K562 (cell line): ENCODE data around the gene ATXN7L2. TPM values are rescaled to one million over a fixed set of nuclear protein-coding genes. Genes with fewer than 3 reads are reported as not detected.

ENCODE experiments used
- ATAC-seq: fragments of 200-7000 bp; cut with Tn5 transposase; 3 replicates; pipeline ENCODE4 v1.9.1; 2020; ENCODE audit warnings: moderate library complexity
- BruUV-seq: library from RNA; stranded (reverse); fragments of 400-500 nt; replicated peaks from 2 replicates; lab custom pipeline; 2021; lab: Mats Ljungman, UMichigan
- CTCF ChIA-PET: fragments of 300-600 bp; formaldehyde crosslinking; extraction: SDS; loops from one replicate; lab custom pipeline; 2021; ENCODE audit warnings: low intra/inter-chr PET ratio; lab: Yijun Ruan, JAX
- POLR2A ChIA-PET: fragments of 300-600, 350-650 bp; sonication (Branson Sonifier 250); formaldehyde crosslinking; extraction: SDS; loops from one replicate; lab custom pipeline; 2021; ENCODE audit warnings: antibody characterized with exemption, inconsistent platforms; lab: Yijun Ruan, JAX
- DNase-seq, 4 experiments: peaks; one replicate each; pipeline versions ENCODE4 v3.0.0 to v3.0.0-alpha.2; 2011 to 2018; ENCODE audit warnings: low spot score in 3 of 4, mixed read lengths in 3 of 4; ENCODE audit errors: extremely low read depth in 1 of 4
- FAIRE-seq: peaks from 2 replicates; lab custom pipeline; 2011; peaks lifted over from hg19 to GRCh38; lab: Jason Lieb, UNC
- H2AFZ ChIP-seq: 2 replicates; pipeline ENCODE4 v1.6.0; 2011; ENCODE audit warnings: low read depth, low read length, control low read depth, inconsistent platforms
- H3K27ac ChIP-seq: fragments of 200-600 bp; 3 replicates; pipeline ENCODE4 v1.8.0; 2011; ENCODE audit warnings: low read depth, mild to moderate bottlenecking, control low read depth, inconsistent platforms, low read length, moderate library complexity, mixed read lengths; ENCODE audit errors: extremely low read depth
- H3K27me3 ChIP-seq, 2 experiments: fragments of 300-600 bp in 1 of 2; 2 replicates in 1 of 2; 3 replicates in 1 of 2; pipeline versions ENCODE4 v1.6.0 to v1.8.0; 2011; ENCODE audit warnings: inconsistent platforms in 2 of 2, low read length in 2 of 2, mild to moderate bottlenecking in 1 of 2, mixed read lengths in 1 of 2, moderate library complexity in 1 of 2; ENCODE audit not compliant: control insufficient read depth in 2 of 2, insufficient read depth in 2 of 2
- H3K36me3 ChIP-seq: fragments of 300-600 bp; 3 replicates; pipeline ENCODE4 v1.8.0; 2011; ENCODE audit warnings: mild to moderate bottlenecking, low read length, inconsistent platforms; ENCODE audit not compliant: control insufficient read depth, insufficient read depth
- H3K4me1 ChIP-seq, 2 experiments: fragments of 200-600 bp in 1 of 2; replicated peaks in 1 of 2; 2 replicates in 1 of 2; 3 replicates in 1 of 2; pipeline versions ENCODE4 v1.5.1 to v1.8.0; 2011; ENCODE audit warnings: inconsistent platforms in 2 of 2, low read length in 2 of 2, mild to moderate bottlenecking in 1 of 2, mixed read lengths in 1 of 2, moderate library complexity in 1 of 2; ENCODE audit not compliant: control insufficient read depth in 2 of 2, insufficient read depth in 2 of 2
- H3K4me2 ChIP-seq: 2 replicates; pipeline ENCODE4 v1.6.1; 2011; ENCODE audit warnings: low read length, control low read depth, inconsistent platforms, mixed read lengths; ENCODE audit not compliant: insufficient read depth
- H3K4me3 ChIP-seq: fragments of 200-600 bp; sonication (generic), shearing (Covaris generic); 2 replicates; pipeline ENCODE4 v1.5.1; 2016; ENCODE audit warnings: control low read depth, inconsistent platforms
- H3K79me2 ChIP-seq: fragments of 200-600 bp; 3 replicates; pipeline ENCODE4 v1.8.0; 2011; ENCODE audit warnings: low read length, inconsistent platforms; ENCODE audit not compliant: control insufficient read depth, insufficient read depth
- H3K9ac ChIP-seq, 2 experiments: 2 replicates each; pipeline versions ENCODE4 v1.6.0 to v1.6.1; 2011; ENCODE audit warnings: low read depth in 2 of 2, low read length in 2 of 2, control low read depth in 1 of 2, inconsistent platforms in 1 of 2, mild to moderate bottlenecking in 1 of 2, mixed read lengths in 1 of 2; ENCODE audit not compliant: insufficient read depth in 1 of 2
- H3K9me1 ChIP-seq: one replicate; pipeline ENCODE4 v1.6.0; 2011; ENCODE audit warnings: inconsistent platforms, mild to moderate bottlenecking, low read length, moderate library complexity; ENCODE audit not compliant: control insufficient read depth, insufficient read depth
- H3K9me3 ChIP-seq: replicated peaks from 2 replicates; pipeline ENCODE4 v1.5.1; 2011; ENCODE audit warnings: low read depth, low read length, inconsistent platforms; ENCODE audit not compliant: control insufficient read depth, insufficient read depth
- H4K20me1 ChIP-seq: replicated peaks from 2 replicates; pipeline ENCODE4 v1.6.1; 2011; ENCODE audit warnings: low read length, inconsistent platforms, mixed read lengths; ENCODE audit not compliant: control insufficient read depth, insufficient read depth
- ARNT ChIP-seq, 2 experiments: fragments of 450-650 bp; IDR thresholded peaks; 2 replicates each; pipeline ENCODE4 v1.6.1; 2016; ENCODE audit warnings: mild to moderate bottlenecking in 1 of 2
- BRF1 ChIP-seq: IDR thresholded peaks from 3 replicates; pipeline ENCODE4 v1.6.1; 2011; ENCODE audit warnings: borderline replicate concordance, mild to moderate bottlenecking; ENCODE audit not compliant: insufficient read length; ENCODE audit errors: extremely low read depth
- HNRNPUL1 ChIP-seq: fragments of 200-400 bp; formaldehyde crosslinking; IDR thresholded peaks from 2 replicates; pipeline ENCODE4 v1.6.1; 2017; ENCODE audit warnings: low read length
- KDM1A ChIP-seq, 2 experiments: fragments of 450-650 bp; IDR thresholded peaks; 2 replicates each; pipeline ENCODE4 v1.6.1; 2016; ENCODE audit warnings: mild to moderate bottlenecking in 2 of 2
- LEF1 ChIP-seq: fragments of 450-650 bp; IDR thresholded peaks from 2 replicates; pipeline ENCODE4 v1.6.1; 2016; ENCODE audit warnings: mild to moderate bottlenecking
- MAFF ChIP-seq: IDR thresholded peaks from 2 replicates; pipeline ENCODE4 v1.6.1; 2012; ENCODE audit warnings: low read length, improper control_type of control experiment
- POLR2AphosphoS2 ChIP-seq: IDR thresholded peaks from 2 replicates; pipeline ENCODE4 v1.6.1; 2012; ENCODE audit warnings: low read length, improper control_type of control experiment
- PTTG1 ChIP-seq: fragments of 450-650 bp; IDR thresholded peaks from 2 replicates; pipeline ENCODE4 v1.6.1; 2016; ENCODE audit warnings: low read depth, mild to moderate bottlenecking, missing genetic modification characterization, missing compliant biosample characterization
- RBM17 ChIP-seq: fragments of 200-400 bp; formaldehyde crosslinking; IDR thresholded peaks from 2 replicates; pipeline ENCODE4 v1.6.1; 2017; ENCODE audit warnings: low read depth, mild to moderate bottlenecking, low read length, borderline replicate concordance
- SLC30A9 ChIP-seq: fragments of 250-450 bp; sonication (Bioruptor Pico); IDR thresholded peaks from 2 replicates; pipeline ENCODE4 v1.8.0; 2022; ENCODE audit warnings: mild to moderate bottlenecking, moderate library complexity
- SMAD4 ChIP-seq: fragments of 250-450 bp; sonication (Bioruptor Pico); conservative IDR thresholded peaks from 2 replicates; pipeline ENCODE4 v1.8.0; 2021; ENCODE audit warnings: inconsistent platforms, mild to moderate bottlenecking, moderate library complexity
- TSC22D4 ChIP-seq: fragments of 450-650 bp; IDR thresholded peaks from 2 replicates; pipeline ENCODE4 v1.6.1; 2016; ENCODE audit warnings: missing genetic modification characterization, missing biosample characterization, control low read depth
- ZEB2 ChIP-seq: fragments of 450-650 bp; IDR thresholded peaks from 2 replicates; pipeline ENCODE4 v1.6.1; 2016
- ZNF274 ChIP-seq: IDR thresholded peaks from 2 replicates; pipeline ENCODE4 v1.6.1; 2011; ENCODE audit warnings: low read depth, mild to moderate bottlenecking, low read length, moderate library complexity, borderline replicate concordance
- ZNF384 ChIP-seq: IDR thresholded peaks from 2 replicates; pipeline ENCODE4 v1.6.1; 2012; ENCODE audit warnings: low read depth, low read length, improper control_type of control experiment
- ZSCAN29 ChIP-seq: fragments of 450-650 bp; IDR thresholded peaks from 2 replicates; pipeline ENCODE4 v1.6.1; 2017
- WGBS: fragments of 100-300 bp; shearing (Covaris generic); methylation state at CpG from one replicate; pipeline ENCODE4 v1.1.6; 2016; ENCODE audit warnings: low coverage, mixed read lengths; ENCODE audit not compliant: insufficient coverage; ENCODE audit errors: missing lambda C conversion rate; 5-methylcytosine and 5-hydroxymethylcytosine counted together
- in situ Hi-C: fragments of 300-500 bp; cut with MboI; formaldehyde crosslinking; loops from 4 replicates; pipeline ENCODE4 v1.15.0; 2018; ENCODE audit warnings: inconsistent platforms, mixed read lengths
- intact Hi-C: fragments of 100-400 bp; cut with micrococcal nuclease; formaldehyde crosslinking; loops from 2 replicates; pipeline ENCODE4 v1.14.2; 2022
- polyA plus RNA-seq, 8 experiments: library from polyadenylated mRNA; depleted of rRNA in 4 of 8; stranded (reverse) in 5 of 8; unstranded in 3 of 8; fragments of >200 nt; fragmentation: Nextera tagmentation in 2 of 8; fragmentation: Illumina TruSeq in 1 of 8; extraction: Ambion mirVana in 2 of 8; extraction: Trizol in 1 of 8; gene quantifications; 2 replicates each; pipeline versions ENCODE4 v1.2.1 to v1.2.3, GENCODE V29; 2011 to 2014; ENCODE audit warnings: inconsistent platforms in 1 of 8, missing spikeins in 1 of 8
- total RNA-seq, 7 experiments: library from RNA; depleted of rRNA in 6 of 7; stranded (reverse); fragments of >200 nt in 6 of 7; fragmentation: Illumina TruSeq in 2 of 7; extraction: Trizol in 2 of 7; gene quantifications; 2 replicates each; pipeline versions ENCODE4 v1.2.1 to v1.2.3, GENCODE V29; 2011 to 2021; ENCODE audit warnings: low replicate concordance in 1 of 7
- TF ChIP-seq, protein P1 (sequence below), 2 experiments: IDR thresholded peaks; 2 replicates each; pipeline ENCODE4 v1.6.1; 2012; ENCODE audit warnings: improper control_type of control experiment in 2 of 2, low read depth in 2 of 2, low read length in 2 of 2, borderline replicate concordance in 1 of 2
- TF ChIP-seq, protein P2 (sequence below): fragments of 200-800 bp; sonication (Bioruptor generic); IDR thresholded peaks from 2 replicates; pipeline ENCODE4 v1.6.1; 2017; ENCODE audit warnings: missing genetic modification characterization, missing compliant biosample characterization

ATXN7L2 gene
- total and polyA plus RNA-seq, 9 of the 15 experiments (the other 6 are each of a cell fraction or from before 2014, with no cell fraction given), result 0.21 to 10.4 (median 5.8) TPM

DNA sequence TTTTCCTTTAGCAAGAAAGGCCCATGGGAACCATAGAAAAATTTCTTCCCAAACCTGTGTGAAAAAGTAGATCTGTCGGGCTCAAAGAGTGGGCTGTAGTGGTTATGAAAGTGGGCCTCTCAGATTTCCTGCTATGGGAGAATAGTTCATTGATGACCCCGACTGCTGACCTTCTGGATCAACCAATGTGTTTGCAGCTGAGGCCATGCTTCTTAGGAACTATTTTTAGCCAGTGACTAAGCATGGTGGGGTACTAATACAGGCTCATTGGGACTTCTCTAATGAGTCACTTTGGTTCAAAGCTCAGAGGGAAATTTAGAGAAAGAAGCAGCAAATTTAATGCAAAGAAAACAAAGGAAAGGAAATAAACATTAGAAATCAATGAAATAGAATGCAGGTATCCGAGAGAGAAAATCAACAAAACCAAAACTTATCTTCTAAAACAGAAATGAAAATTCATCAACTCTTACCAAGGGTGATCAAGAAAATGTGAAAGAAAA is 44.9 kb upstream of the ATXN7L2 start:
- in situ Hi-C loops (no loop called here), intact Hi-C loops (no loop called here)
- H3K27me3 ChIP-seq, result no peaks in the 10 kb centered on the region; a peak in 1 of 5 replicates
- H3K36me3 ChIP-seq, result no peaks in the 10 kb centered on the region
- 8% methylated on average over 3 of the region's 3 CpGs for WGBS
- H3K4me1 ChIP-seq, result peaks cover 0 to 15% of the 10 kb centered on the region in 2 experiments; a peak in 3 of 5 replicates
- H3K4me3 ChIP-seq, result no peak overlapping the region
- H3K9me1 ChIP-seq, result no peaks in the 10 kb centered on the region
- ChIA-PET POLR2A (interaction anchor here (1.1 to 1.3 kb wide), 2 partner anchors 9 to 47 kb away, joined by 3 read pairs; no protein-coding TSS in a partner anchor), CTCF (no interaction called here)
- H3K79me2 ChIP-seq, result no peaks in the 10 kb centered on the region
- no peaks in the 10 kb centered on the region for H4K20me1 ChIP-seq
- BruUV-seq, result no TSS peak
- H3K9me3 ChIP-seq, result peaks cover 2% of the 10 kb centered on the region; the same call in 1 of the 2 replicates
- peak; percentile 32 to 78 (median 56) for DNase-seq
- no peak overlapping the region for H3K9ac ChIP-seq
- peak; percentile 87 for ATAC-seq
- peak overlapping the region; percentile 69 for H2AFZ ChIP-seq
- peak overlapping the region; percentile 4; the same call in 1 of the 3 replicates for H3K27ac ChIP-seq
- peak overlapping the region; percentile 1; the same call in 1 of the 2 replicates for H3K4me2 ChIP-seq
- peak; percentile 82 for FAIRE-seq
- TF ChIP-seq, protein P1, sequence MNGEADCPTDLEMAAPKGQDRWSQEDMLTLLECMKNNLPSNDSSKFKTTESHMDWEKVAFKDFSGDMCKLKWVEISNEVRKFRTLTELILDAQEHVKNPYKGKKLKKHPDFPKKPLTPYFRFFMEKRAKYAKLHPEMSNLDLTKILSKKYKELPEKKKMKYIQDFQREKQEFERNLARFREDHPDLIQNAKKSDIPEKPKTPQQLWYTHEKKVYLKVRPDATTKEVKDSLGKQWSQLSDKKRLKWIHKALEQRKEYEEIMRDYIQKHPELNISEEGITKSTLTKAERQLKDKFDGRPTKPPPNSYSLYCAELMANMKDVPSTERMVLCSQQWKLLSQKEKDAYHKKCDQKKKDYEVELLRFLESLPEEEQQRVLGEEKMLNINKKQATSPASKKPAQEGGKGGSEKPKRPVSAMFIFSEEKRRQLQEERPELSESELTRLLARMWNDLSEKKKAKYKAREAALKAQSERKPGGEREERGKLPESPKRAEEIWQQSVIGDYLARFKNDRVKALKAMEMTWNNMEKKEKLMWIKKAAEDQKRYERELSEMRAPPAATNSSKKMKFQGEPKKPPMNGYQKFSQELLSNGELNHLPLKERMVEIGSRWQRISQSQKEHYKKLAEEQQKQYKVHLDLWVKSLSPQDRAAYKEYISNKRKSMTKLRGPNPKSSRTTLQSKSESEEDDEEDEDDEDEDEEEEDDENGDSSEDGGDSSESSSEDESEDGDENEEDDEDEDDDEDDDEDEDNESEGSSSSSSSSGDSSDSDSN (IDR thresholded peaks at IDR 0.05; ENCODE audit: borderline replicate concordance in 1 of 2, low read depth in 2 of 2, low read length in 2 of 2), result no peak
- no peak for TF ChIP-seq ZNF384
- TF ChIP-seq HNRNPUL1, result no peak
- no peak for TF ChIP-seq RBM17
- no peak for TF ChIP-seq POLR2AphosphoS2
- TF ChIP-seq, protein P2, sequence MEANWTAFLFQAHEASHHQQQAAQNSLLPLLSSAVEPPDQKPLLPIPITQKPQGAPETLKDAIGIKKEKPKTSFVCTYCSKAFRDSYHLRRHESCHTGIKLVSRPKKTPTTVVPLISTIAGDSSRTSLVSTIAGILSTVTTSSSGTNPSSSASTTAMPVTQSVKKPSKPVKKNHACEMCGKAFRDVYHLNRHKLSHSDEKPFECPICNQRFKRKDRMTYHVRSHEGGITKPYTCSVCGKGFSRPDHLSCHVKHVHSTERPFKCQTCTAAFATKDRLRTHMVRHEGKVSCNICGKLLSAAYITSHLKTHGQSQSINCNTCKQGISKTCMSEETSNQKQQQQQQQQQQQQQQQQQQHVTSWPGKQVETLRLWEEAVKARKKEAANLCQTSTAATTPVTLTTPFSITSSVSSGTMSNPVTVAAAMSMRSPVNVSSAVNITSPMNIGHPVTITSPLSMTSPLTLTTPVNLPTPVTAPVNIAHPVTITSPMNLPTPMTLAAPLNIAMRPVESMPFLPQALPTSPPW, result no peak
- no peak; a peak in 1 of 4 replicates for TF ChIP-seq KDM1A (IDR thresholded peaks at IDR 0.05)
- TF ChIP-seq MAFF, result no peak
- no peak for TF ChIP-seq ZNF274
- no peak for TF ChIP-seq ARNT (IDR thresholded peaks at IDR 0.05)
- 0 out of 2 replicates have a peak, but pooled peaks have one; percentile 46 for TF ChIP-seq PTTG1 (tag)
- TF ChIP-seq BRF1, result no peak
- no peak for TF ChIP-seq TSC22D4
- peak; percentile 47; the same call in 1 of the 2 replicates for TF ChIP-seq LEF1
- no peak for TF ChIP-seq ZSCAN29
- TF ChIP-seq SLC30A9 (CRISPR knock-in tag), result no peak
- TF ChIP-seq SMAD4 (CRISPR knock-in tag), result no peak
- no peak for TF ChIP-seq ZEB2
